Adrenal gland (tissue), 5 donors: ENCODE measurements around the gene ZDHHC17.

Source experiments
- CTCF ChIP-seq, 6 experiments: fragments of 450-650 bp in 4 of 6; fragments of 200-600 bp in 2 of 6; sonication (generic) in 1 of 6; IDR thresholded peaks; 1 replicate in 5 of 6; 2 replicates in 1 of 6; pipeline versions ENCODE4 v1.5.1 to v1.8.0; 2016 to 2021; ENCODE audit warnings: antibody characterized with exemption in 6 of 6, mild to moderate bottlenecking in 2 of 6, moderate library complexity in 1 of 6
- POLR2A ChIP-seq, 2 donors: fragments of 450-650 bp; IDR thresholded peaks; one replicate each; pipeline ENCODE4 v1.6.1; 2017; ENCODE audit warnings: antibody characterized with exemption in 2 of 2, mild to moderate bottlenecking in 2 of 2, moderate library complexity in 1 of 2
- donor health status: DM: no; HTN: no; CAD: no.

- TF ChIP-seq CTCF (IDR thresholded peaks at IDR 0.05) (peak in 1 of 6 experiments; percentile 10), POLR2A (IDR thresholded peaks at IDR 0.05) (no peak)
Measured at GRCh38 chr12:76878099-76878898, 114.4 kb downstream of the ZDHHC17 start.
